GM19438 (cell line): ENCODE measurements around the gene NIP7.
"Not testable (repeated sequence)": the region's sequence is repeated elsewhere in the genome, so short reads cannot be mapped to it uniquely, and the experiment has no call there.

ENCODE experiments used
- ATAC-seq: cut with Tn5 transposase; IDR thresholded peaks from one replicate; pipeline ENCODE4 v1.9.1; 2021; ENCODE audit warnings: low read depth; ENCODE audit not compliant: unreplicated experiment

Gene NIP7

GRCh38 chr16:69339289-69340094, at the start of gene NIP7, which contains the start of gene COG8:
NIP7 (plus strand) TSS chr16:69339772; CDS start chr16:69339830, 58 bp downstream.
COG8 (minus strand) TSS chr16:69339564; CDS start chr16:69339552, 12 bp downstream.
- ATAC-seq: peak; percentile 88

GRCh38 chr16:69291657-69292056, 47.9 kb upstream of the NIP7 start:
- ATAC-seq: not testable (repeated sequence)

- no peak for ATAC-seq
Observed at GRCh38 chr16:69293401-69293800, 46.2 kb upstream of the NIP7 start.

GRCh38 chr16:69294051-69294450, 45.5 kb upstream of the NIP7 start:
- no peak for ATAC-seq

GRCh38 chr16:69296771-69297170, 42.8 kb upstream of the NIP7 start:
- not testable (repeated sequence) for ATAC-seq

GRCh38 chr16:69298261-69298660, 41.3 kb upstream of the NIP7 start:
- no peak for ATAC-seq

GRCh38 chr16:69301187-69301586, 38.4 kb upstream of the NIP7 start:
- ATAC-seq: no peak

GRCh38 chr16:69301861-69302260, 37.7 kb upstream of the NIP7 start:
- ATAC-seq: no peak

- no peak for ATAC-seq
Observed at GRCh38 chr16:69302301-69302700, 37.3 kb upstream of the NIP7 start.

- ATAC-seq: no peak
Observed at GRCh38 chr16:69306031-69306430, 33.5 kb upstream of the NIP7 start.

GRCh38 chr16:69307091-69307490, 32.5 kb upstream of the NIP7 start:
- no peak for ATAC-seq

GRCh38 chr16:69307856-69308255, 31.7 kb upstream of the NIP7 start:
- no peak for ATAC-seq

- no peak for ATAC-seq
Observed at GRCh38 chr16:69309316-69309715, 30.3 kb upstream of the NIP7 start.

- peak; percentile 93 for ATAC-seq
Observed at GRCh38 chr16:69310653-69311532, 28.7 kb upstream of the NIP7 start, which contains the start of gene VPS4A. VPS4A (plus strand) TSS chr16:69311350; CDS start chr16:69311512, 162 bp downstream.

- peak; percentile 51 for ATAC-seq
Observed at GRCh38 chr16:69311533-69312387, 27.8 kb upstream of the NIP7 start.

GRCh38 chr16:69313469-69313868, 26.1 kb upstream of the NIP7 start:
- no peak for ATAC-seq

GRCh38 chr16:69314534-69314933, 25.0 kb upstream of the NIP7 start:
- ATAC-seq: no peak

- no peak for ATAC-seq
Observed at GRCh38 chr16:69315486-69316311, 23.9 kb upstream of the NIP7 start.

GRCh38 chr16:69316595-69317034, 23.0 kb upstream of the NIP7 start:
- no peak for ATAC-seq
